ENCODE data around the gene PLVAP.

The PLVAP gene

DNA sequence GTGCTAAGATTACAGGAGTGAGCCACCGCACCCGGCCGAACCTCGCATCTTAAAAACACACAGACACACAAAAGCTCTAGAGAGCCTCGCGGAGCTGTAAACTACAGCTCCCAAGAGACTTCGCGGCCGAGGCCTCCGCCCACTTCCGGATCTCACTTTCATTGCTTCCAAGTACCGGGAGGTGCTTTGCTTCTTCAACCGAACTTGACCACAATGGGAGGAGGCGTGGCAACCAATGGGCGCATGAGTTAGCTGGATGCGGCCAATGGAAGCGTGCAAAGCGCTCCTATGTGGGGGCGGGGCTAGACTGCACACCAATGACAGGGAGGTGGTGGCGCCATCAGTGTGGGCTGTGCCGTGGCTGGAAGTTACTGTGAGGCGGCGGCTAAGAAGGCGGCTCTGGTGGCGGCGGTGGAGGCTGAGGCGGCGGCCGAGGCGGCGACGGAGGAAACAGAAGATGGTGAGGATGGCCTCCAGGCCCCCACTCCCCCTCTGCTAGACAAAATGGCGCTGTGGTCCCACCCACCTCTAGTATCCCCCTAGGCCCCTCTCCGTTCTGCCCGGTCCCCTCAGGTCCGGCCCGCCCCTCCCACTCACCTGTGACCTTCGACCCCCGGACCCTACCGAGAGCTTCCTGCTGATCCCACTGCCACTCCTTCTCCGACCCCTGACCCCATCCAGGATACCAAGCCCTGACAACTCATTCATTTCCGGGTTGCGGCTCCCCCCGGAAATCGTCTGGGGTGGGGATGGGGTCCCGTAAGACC is 67.8 kb downstream of the PLVAP start, which contains the start of gene DDA1:
Gene DDA1, plus strand, starts transcription at position 366 of the 767 bp plus-strand sequence. Its CDS starts 92 bp downstream, at position 458.
- DNase-seq (ENCODE audit: low read depth), result peak; percentile 100
- TF ChIP-seq, protein P1, sequence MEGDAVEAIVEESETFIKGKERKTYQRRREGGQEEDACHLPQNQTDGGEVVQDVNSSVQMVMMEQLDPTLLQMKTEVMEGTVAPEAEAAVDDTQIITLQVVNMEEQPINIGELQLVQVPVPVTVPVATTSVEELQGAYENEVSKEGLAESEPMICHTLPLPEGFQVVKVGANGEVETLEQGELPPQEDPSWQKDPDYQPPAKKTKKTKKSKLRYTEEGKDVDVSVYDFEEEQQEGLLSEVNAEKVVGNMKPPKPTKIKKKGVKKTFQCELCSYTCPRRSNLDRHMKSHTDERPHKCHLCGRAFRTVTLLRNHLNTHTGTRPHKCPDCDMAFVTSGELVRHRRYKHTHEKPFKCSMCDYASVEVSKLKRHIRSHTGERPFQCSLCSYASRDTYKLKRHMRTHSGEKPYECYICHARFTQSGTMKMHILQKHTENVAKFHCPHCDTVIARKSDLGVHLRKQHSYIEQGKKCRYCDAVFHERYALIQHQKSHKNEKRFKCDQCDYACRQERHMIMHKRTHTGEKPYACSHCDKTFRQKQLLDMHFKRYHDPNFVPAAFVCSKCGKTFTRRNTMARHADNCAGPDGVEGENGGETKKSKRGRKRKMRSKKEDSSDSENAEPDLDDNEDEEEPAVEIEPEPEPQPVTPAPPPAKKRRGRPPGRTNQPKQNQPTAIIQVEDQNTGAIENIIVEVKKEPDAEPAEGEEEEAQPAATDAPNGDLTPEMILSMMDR (conservative IDR thresholded peaks at IDR 0.05; ENCODE audit: low read depth, low read length), result no peak
- peak within 1 kb of the TSS; percentile 73 for H3K4me3 ChIP-seq (ENCODE audit: low read depth, low read length)

DNA sequence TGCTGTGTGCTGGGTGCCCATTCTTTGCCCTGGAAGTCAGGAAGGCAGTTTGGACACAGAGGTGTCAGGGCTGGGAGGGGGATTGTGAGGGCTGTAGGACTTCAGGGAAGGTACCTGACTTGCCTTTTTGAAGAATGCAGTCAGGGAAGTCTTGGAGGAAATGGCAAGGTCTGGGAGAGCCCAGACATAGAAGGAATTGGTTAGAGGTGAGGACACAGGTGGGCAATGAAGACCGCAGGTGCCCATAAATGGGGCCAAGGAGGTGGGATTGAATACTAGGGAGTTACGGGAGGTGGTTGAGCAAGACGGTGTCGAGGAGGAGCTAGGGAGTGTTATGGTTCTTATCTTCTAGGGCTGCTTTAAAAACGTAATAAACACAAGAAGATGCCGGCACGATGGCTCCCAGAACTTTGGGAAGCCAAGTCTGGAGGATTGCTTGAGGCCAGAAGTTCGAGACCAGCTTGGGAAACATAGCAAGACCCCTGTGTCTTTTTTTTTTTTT is 69.2 kb downstream of the PLVAP start:
- no peak overlapping the region for H3K4me3 ChIP-seq (ENCODE audit: low read depth, low read length)
- TF ChIP-seq, protein P1 (conservative IDR thresholded peaks at IDR 0.05; ENCODE audit: low read depth, low read length), result no peak
- DNase-seq (ENCODE audit: low read depth), result no peak

DNA sequence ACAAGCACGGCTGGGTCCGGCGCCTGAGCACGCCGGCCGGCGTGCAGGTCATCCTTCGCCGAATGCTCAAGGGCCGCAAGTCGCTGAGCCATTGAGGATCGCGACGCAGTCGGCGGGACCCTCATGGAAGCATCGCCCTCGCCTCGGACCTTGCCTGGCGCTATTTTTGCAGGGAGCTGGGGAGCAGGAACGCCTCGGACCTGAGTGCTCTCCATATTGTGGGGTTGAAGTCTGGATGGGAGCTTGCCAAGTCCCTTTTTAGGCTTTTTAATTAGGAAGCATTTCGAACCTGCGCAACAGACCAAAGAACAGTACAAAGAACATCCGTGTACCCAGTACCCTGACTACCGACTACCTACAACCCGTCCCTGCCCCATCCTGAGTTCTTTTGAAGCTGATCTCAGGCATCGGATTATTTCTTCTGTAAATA is 70.8 kb downstream of the PLVAP start:
- DNase-seq (ENCODE audit: low read depth), result no peak
- H3K4me3 ChIP-seq (ENCODE audit: low read depth, low read length), result peak overlapping the region; percentile 89
- TF ChIP-seq, protein P1 (conservative IDR thresholded peaks at IDR 0.05; ENCODE audit: low read depth, low read length), result no peak

DNA sequence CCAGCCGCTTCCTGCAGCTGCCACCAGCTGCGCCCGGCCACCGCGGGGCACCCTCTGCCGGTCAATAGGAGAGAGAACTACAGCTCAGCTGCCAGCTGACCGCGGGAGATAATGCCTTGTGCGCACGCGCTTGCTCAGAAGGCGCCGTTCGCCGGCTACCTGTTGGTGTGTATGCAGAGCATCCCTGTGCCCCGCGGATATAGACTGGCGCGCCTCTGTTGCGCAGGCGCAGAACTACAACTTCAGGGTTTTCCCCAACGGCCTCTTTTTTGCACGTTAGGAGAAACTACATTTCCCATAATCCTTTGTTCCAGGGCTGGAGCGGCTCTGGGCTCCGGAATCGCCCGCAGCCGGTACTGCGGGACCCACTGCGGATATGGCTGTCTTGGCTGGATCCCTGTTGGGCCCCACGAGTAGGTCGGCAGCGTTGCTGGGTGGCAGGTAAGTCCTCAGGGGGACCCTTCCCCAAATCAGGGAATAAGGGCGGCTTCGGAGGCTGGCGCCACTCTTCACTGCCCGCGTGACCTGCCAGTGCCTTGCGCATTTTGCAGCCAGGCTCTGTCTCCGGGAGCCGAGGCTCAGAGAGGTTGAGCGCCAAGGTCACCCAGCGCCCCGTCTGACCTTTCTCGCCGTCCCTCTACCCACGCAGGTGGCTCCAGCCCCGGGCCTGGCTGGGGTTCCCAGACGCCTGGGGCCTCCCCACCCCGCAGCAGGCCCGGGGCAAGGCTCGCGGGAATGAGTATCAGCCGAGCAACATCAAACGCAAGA is 71.4 kb downstream of the PLVAP start, which contains the start of gene MRPL34:
Gene MRPL34, plus strand, starts transcription at position 356 of the 768 bp plus-strand sequence. Its CDS starts 21 bp downstream, at position 377.
- DNase-seq (ENCODE audit: low read depth), result peak; percentile 99
- TF ChIP-seq, protein P1 (conservative IDR thresholded peaks at IDR 0.05; ENCODE audit: low read depth, low read length), result peak; percentile 75
- peak within 1 kb of the TSS; percentile 89 for H3K4me3 ChIP-seq (ENCODE audit: low read depth, low read length)

DNA sequence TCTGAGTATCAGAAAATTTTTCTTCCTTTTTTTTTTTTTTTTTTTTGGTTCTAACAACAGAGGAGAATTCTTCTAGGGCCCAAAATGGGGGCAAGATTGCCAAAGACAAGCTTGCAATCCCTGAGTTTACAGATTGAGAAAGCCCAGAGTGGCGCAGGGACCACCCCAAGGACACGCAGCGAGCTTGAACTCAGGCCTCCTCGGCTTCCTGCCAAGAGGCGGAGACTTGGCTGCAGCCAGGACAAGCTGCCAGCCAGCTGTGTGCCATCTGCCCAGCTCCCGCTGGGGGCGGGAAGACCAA is 72.0 kb downstream of the PLVAP start:
- peak overlapping the region; percentile 89 for H3K4me3 ChIP-seq (ENCODE audit: low read depth, low read length)
- TF ChIP-seq, protein P1 (conservative IDR thresholded peaks at IDR 0.05; ENCODE audit: low read depth, low read length), result no peak

DNA sequence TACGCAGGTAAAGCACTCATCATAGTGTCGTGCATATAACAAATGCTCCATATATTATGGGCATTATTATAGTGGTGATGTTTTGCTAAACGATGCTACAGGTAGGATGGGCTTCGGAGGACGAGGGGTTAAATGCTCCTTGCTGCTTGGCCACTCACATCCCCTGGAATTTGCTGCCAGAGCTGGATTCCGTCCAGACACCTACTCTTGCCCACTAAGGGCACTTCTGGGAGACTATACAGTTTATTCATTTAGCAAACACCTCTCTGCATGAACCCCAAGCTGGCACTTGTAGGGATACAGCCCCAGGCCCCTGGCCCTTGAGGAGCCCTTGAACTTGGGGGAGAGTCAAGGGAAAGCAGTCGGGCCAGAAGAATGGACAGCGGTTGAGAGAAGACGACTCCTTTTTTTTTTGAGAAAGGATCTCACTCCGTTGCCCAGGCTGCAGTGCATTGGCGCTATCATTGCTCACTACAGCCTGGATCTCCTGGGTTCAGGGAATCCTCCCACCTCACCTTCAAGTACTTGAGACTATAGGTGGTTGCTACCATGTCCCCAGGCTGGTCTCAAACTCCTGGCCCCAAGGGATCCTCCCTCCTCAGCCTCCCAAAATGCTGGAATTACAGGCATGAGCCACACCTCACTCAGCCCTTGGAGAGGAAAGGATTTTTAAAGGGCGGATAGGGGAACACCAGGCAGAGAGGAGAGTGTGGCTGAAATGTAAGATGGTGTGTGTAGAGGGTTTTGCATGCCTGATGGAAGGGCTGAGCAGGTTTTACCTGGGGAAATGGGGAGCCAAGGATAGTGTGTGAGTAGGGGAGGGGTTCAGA is 72.5 kb downstream of the PLVAP start:
- TF ChIP-seq, protein P1 (conservative IDR thresholded peaks at IDR 0.05; ENCODE audit: low read depth, low read length), result no peak
- no peak for DNase-seq (ENCODE audit: low read depth)
- H3K4me3 ChIP-seq (ENCODE audit: low read depth, low read length), result no peak overlapping the region

More for the DNA sequence above, 72.0 kb downstream of the PLVAP start:
- DNase-seq (ENCODE audit: low read depth), result no peak
